Subcutaneous adipose tissue (tissue), 4 donors: Measurements from ENCODE around the gene U2AF2. TPM values are rescaled to one million over a fixed set of nuclear protein-coding genes. Genes with fewer than 3 reads are reported as not detected.

ENCODE experiments used
- CTCF ChIP-seq: fragments of 450-650 bp; IDR thresholded peaks from one replicate; pipeline ENCODE4 v1.5.1; 2016; ENCODE audit warnings: low read depth, mild to moderate bottlenecking, control low read depth, antibody characterized with exemption, moderate library complexity
- total RNA-seq, 4 donors: library from RNA; depleted of rRNA; stranded (reverse); fragments of >200 nt; gene quantifications; one replicate each; pipeline ENCODE4 v1.1.0, GENCODE V29; 2016

The U2AF2 gene
- total RNA-seq, 4 donors from 2014 or later, result 51.8 to 96.8 (median 72.5) TPM

GRCh38 chr19:55675661-55676354 is 21.0 kb downstream of the U2AF2 start:
- no peak for TF ChIP-seq CTCF

DNA sequence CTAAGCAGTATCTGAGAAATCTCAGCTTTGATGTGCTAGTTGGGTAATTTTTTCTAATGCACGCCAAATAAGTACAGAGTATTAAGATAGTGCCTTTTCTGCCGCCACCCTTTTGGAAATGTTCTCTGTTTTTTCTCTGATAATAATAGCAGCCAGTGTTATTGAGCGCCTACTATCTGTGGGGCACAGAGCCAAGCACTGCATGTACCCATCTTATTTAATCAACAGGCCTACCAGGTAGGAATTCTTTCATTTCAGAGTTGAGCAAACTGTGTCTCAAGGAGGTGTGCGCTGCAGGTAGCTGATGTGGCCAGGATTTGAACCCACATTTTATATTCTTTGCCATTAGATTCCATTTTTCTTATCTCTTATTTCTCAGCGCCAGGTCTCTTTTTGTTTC is 21.5 kb downstream of the U2AF2 start:
- no peak for TF ChIP-seq CTCF

- no peak for TF ChIP-seq CTCF
Measured at GRCh38 chr19:55676889-55677505, 22.2 kb downstream of the U2AF2 start.

DNA sequence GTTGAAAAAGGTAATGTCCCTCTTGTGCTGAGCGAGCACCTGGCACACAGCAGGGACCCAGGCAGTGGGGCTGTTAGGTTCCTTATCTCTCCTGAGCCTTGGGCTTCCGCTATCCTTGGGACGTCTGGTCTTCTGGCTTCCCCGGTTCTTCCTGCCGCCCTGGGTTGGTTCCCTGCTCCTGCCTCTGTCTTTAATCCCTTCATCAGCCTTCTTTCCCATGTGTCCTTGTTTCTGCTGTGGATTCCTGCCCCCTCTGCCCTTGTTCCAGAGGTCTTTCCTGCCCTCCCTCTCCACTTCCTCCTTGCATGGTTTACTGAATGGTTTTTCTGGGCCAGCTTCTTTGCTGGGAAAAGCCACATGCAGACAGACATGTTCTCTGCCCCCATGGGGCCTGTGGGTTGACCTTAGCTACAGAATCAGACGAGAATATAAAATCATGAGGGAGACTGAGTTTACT is 22.8 kb downstream of the U2AF2 start:
- no peak for TF ChIP-seq CTCF

GRCh38 chr19:55678121-55678671 is 23.4 kb downstream of the U2AF2 start:
- no peak for TF ChIP-seq CTCF

DNA sequence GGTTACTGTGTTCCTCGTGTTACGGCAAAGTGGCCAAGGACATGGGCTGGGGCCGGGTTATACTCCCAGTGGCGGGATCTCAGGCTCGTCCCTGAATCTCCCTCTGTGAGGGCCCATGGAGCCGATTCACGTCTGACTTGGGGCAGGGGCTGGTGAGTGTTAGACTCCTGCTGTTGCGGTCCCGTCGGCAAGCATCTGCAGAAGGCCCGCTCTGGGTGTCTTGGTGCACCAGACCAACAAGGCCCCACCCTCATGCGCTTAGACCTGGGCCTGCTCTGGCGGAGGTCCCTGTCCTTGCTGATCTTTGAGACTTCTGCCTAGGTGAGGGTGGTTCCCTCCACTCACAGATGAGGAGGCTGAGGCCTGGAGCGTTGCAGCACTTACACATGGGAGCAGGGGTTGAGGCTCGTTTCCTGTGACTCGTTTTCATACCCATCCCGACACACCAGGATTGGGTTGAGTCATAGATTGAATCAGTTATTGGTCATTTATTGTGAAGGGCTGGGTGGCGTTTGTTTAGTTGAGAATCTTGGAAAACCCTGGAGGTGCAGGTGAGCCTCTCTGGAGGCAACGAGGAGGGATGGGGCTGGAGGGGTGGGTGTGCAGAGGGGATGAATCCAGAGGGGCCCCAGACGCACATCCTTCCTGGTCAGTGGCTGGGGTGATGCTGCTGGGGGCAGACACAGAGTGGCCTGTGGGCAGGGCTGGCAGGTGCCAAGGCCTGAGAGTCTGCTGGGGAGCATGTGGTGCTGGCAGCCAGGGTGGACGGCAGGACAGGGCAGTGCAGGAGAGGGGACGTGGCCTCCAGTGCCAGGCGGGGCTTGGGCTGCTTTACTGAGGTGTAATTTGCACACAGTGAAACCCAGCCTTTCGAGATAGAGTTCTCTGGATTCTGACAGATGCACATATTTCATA is 24.8 kb downstream of the U2AF2 start:
- no peak for TF ChIP-seq CTCF
